Neural cell (in vitro differentiated cells): ENCODE measurements around the gene C6orf132.

Experiments
- CTCF ChIP-seq: fragments of 450-650 bp; IDR thresholded peaks from 2 replicates; pipeline ENCODE4 v1.5.1; 2014; ENCODE audit warnings: antibody characterized with exemption, mild to moderate bottlenecking, moderate library complexity; ENCODE audit not compliant: poor library complexity, severe bottlenecking
- EP300 ChIP-seq: fragments of 450-650 bp; conservative IDR thresholded peaks from 2 replicates; pipeline ENCODE4 v1.6.1; 2014; ENCODE audit warnings: antibody characterized with exemption, mild to moderate bottlenecking, moderate library complexity; ENCODE audit not compliant: poor library complexity, severe bottlenecking
- EZH2 ChIP-seq: fragments of 200-600, 300-800 bp; shearing (Covaris generic), sonication (generic); IDR thresholded peaks from 2 replicates; pipeline ENCODE4 v1.6.1; 2014; ENCODE audit warnings: antibody characterized with exemption, low read length, borderline replicate concordance, mild to moderate bottlenecking; ENCODE audit not compliant: insufficient read depth, poor library complexity, severe bottlenecking
- MXI1 ChIP-seq: fragments of 450-650 bp; conservative IDR thresholded peaks from 2 replicates; pipeline ENCODE4 v1.6.1; 2014; ENCODE audit warnings: antibody characterized with exemption, mild to moderate bottlenecking; ENCODE audit not compliant: poor library complexity, severe bottlenecking
- POLR2AphosphoS5 ChIP-seq: IDR thresholded peaks from 2 replicates; pipeline ENCODE4 v1.6.1; 2012
- RAD21 ChIP-seq: fragments of 450-650 bp; conservative IDR thresholded peaks from 2 replicates; pipeline ENCODE4 v1.6.1; 2014; ENCODE audit warnings: antibody characterized with exemption, mild to moderate bottlenecking, moderate library complexity
- REST ChIP-seq: IDR thresholded peaks from 2 replicates; pipeline ENCODE4 v1.6.1; 2012; ENCODE audit warnings: borderline replicate concordance
- SMC3 ChIP-seq: fragments of 450-650 bp; conservative IDR thresholded peaks from 2 replicates; pipeline ENCODE4 v1.6.1; 2014; ENCODE audit warnings: antibody characterized with exemption, mild to moderate bottlenecking, moderate library complexity; ENCODE audit not compliant: poor library complexity
- TAF1 ChIP-seq: IDR thresholded peaks from 2 replicates; pipeline ENCODE4 v1.6.1; 2012; ENCODE audit warnings: low read depth

GRCh38 chr6:42095094-42095493 lies 47.3 kb downstream of the C6orf132 start:
- TF ChIP-seq TAF1 (no peak), POLR2AphosphoS5 (no peak), CTCF (no peak), REST (no peak), EZH2 (no peak), EP300 (no peak), SMC3 (no peak), MXI1 (no peak), RAD21 (no peak)
